Measurements from ENCODE around the gene SUSD1. TPM values are rescaled to one million over a fixed set of nuclear protein-coding genes. Genes with fewer than 3 reads are reported as not detected.

SUSD1 gene
- total and polyA plus RNA-seq, 9 donors: 1.1 to 21.0 (median 3.4) TPM

DNA sequence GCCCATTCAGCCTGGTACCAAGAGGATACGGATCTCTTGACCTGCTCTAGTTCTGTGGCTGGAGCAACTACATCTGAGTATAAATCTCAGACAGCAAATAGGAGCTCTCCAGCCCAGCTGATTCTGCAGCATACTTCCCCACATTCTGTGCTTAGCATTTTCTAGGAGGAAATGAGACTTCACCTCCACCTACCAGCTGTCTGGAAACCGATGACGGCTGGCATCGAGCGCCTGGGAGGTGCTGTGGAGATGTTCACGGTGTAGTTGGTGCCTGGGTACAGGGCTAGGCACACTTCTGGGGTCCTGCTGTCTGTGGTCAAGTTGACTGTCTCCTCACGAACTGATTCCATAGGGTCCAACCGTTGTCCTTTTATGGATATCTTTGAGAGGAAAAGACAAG lies 63.6 kb downstream of the SUSD1 start:
- no peak for DNase-seq
- no peak overlapping the region for H3K4me3 ChIP-seq
- TF ChIP-seq, protein P1, sequence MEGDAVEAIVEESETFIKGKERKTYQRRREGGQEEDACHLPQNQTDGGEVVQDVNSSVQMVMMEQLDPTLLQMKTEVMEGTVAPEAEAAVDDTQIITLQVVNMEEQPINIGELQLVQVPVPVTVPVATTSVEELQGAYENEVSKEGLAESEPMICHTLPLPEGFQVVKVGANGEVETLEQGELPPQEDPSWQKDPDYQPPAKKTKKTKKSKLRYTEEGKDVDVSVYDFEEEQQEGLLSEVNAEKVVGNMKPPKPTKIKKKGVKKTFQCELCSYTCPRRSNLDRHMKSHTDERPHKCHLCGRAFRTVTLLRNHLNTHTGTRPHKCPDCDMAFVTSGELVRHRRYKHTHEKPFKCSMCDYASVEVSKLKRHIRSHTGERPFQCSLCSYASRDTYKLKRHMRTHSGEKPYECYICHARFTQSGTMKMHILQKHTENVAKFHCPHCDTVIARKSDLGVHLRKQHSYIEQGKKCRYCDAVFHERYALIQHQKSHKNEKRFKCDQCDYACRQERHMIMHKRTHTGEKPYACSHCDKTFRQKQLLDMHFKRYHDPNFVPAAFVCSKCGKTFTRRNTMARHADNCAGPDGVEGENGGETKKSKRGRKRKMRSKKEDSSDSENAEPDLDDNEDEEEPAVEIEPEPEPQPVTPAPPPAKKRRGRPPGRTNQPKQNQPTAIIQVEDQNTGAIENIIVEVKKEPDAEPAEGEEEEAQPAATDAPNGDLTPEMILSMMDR (IDR thresholded peaks at IDR 0.05): no peak
- no peak for TF ChIP-seq EP300 (IDR thresholded peaks at IDR 0.05)
- TF ChIP-seq POLR2A (IDR thresholded peaks at IDR 0.05): no peak
- H3K9me3 ChIP-seq: no peaks in the 10 kb centered on the region
- no peak overlapping the region for H3K27ac ChIP-seq
- no peaks in the 10 kb centered on the region for H3K36me3 ChIP-seq
- intact Hi-C loops (cut with DNase I): no loop called here
- 82 to 94% (median 88%) methylated on average over 8 of the region's 8 CpGs for WGBS, 3 donors
- no peaks in the 10 kb centered on the region for H3K27me3 ChIP-seq
- no peaks in the 10 kb centered on the region for H3K4me1 ChIP-seq (ENCODE audit: insufficient read depth)

DNA sequence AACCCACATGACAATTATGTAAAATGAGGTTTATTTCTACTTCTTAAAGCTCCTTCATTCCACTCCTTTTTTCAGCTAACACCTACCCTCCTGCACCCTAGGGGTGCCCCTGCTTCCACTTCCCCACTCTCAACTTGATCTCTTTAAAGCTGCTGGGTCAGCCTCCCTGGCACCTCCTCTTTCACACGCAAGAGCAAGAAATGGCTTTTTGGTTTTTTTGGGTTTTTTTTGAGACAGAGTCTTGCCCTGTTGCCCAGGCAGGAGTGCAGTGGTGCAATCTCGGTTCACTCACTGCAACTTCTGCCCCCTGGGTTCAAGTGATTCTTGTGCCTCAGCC lies 64.4 kb downstream of the SUSD1 start:
- Histone ChIP-seq H3K27me3 (no peaks in the 10 kb centered on the region), H3K36me3 (no peaks in the 10 kb centered on the region), H3K4me1 (ENCODE audit: insufficient read depth) (no peaks in the 10 kb centered on the region), H3K4me3 (no peak overlapping the region), H3K9me3 (no peaks in the 10 kb centered on the region), H3K27ac (no peak overlapping the region)
- intact Hi-C loops (cut with DNase I): no loop called here
- no peak for DNase-seq
- TF ChIP-seq EP300 (IDR thresholded peaks at IDR 0.05) (no peak), POLR2A (IDR thresholded peaks at IDR 0.05) (no peak)
- TF ChIP-seq, protein P1 (IDR thresholded peaks at IDR 0.05): no peak
- 86 to 88% (median 87%) methylated on average over 2 of the region's 2 CpGs for WGBS, 3 donors

DNA sequence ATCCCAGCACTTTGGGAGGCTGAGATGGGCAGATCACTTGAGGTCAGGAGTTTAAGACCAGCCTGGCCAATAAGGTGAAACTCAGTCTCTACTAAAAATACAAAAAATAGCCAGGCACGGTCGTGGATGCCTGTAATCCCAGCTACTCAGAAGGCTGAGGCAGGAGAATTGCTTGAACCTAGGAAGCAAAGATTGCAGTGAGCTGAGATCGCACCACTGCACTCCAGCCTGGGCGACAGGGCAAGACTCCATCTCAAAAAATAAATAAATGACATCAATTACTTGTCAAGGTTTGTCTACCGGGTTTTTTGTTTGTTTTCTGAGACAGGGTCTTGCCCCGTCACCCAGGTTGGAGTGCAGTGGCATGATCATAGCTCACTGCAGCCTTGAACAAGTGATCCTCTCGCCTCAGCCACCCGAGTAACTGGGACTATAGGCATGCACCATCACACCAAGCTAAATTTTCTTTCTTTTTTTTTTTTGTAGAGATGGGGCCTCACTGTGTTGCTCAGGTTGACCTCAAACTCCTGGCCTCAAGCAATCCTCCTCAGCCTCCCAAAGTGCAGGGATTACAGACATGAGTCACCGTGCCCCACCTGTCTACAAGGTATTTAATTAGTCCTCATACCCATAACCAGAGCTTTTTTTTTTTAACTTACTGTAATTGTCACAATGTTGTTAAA lies 64.9 kb downstream of the SUSD1 start:
- Histone ChIP-seq H3K27me3 (no peaks in the 10 kb centered on the region), H3K4me1 (ENCODE audit: insufficient read depth) (no peaks in the 10 kb centered on the region), H3K27ac (no peak overlapping the region), H3K36me3 (no peaks in the 10 kb centered on the region), H3K4me3 (no peak overlapping the region), H3K9me3 (no peaks in the 10 kb centered on the region)
- intact Hi-C loops (cut with DNase I): no loop called here
- no peak for TF ChIP-seq POLR2A (IDR thresholded peaks at IDR 0.05)
- TF ChIP-seq EP300 (IDR thresholded peaks at IDR 0.05): no peak
- TF ChIP-seq, protein P1 (IDR thresholded peaks at IDR 0.05): no peak
- WGBS, 3 donors: 73 to 75% (median 74%) methylated on average over 9 of the region's 9 CpGs
- no peak for DNase-seq

DNA sequence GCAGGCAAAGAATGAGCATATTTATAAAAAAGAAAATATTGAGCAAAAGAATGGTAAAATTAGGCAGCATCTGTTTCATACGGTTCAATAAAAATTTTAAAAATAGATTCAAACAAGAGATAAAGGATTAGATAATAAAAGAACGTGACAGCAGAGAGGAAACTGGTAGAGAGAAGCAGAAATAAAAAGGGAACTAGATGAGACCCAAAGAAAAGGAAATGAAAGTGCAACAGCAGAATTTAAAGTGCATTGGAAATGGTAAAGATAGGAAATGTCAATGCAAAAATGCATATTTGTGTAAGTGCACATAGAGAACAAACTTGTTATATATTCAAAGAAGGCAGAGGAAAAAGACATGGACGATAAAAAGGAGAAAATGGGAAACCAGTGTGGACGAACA lies 70.2 kb downstream of the SUSD1 start:
- no peak for DNase-seq
- 84 to 86% (median 84%) methylated on average over 4 of the region's 4 CpGs for WGBS, 3 donors
- Histone ChIP-seq H3K4me3 (no peak overlapping the region), H3K9me3 (no peaks in the 10 kb centered on the region), H3K27me3 (no peaks in the 10 kb centered on the region), H3K4me1 (ENCODE audit: insufficient read depth) (no peaks in the 10 kb centered on the region), H3K36me3 (no peaks in the 10 kb centered on the region), H3K27ac (no peak overlapping the region)
- TF ChIP-seq, protein P1 (IDR thresholded peaks at IDR 0.05): no peak
- no peak for TF ChIP-seq POLR2A (IDR thresholded peaks at IDR 0.05)
- TF ChIP-seq EP300 (IDR thresholded peaks at IDR 0.05): no peak
- intact Hi-C loops (cut with DNase I): no loop called here

Data from ovary (tissue), 9 donors.